Mesenchymal stem cell (in vitro differentiated cells and primary cell): Measurements from ENCODE around the gene RPS27A.

Experiments used
- DNase-seq: peaks from one replicate; pipeline ENCODE4 v3.0.0-alpha.2; 2013
- H2AFZ ChIP-seq: one replicate; pipeline ENCODE4 v1.6.1; 2013; ENCODE audit warnings: low read depth, mild to moderate bottlenecking, control low read depth, inconsistent platforms, low read length, moderate library complexity
- H2AK5ac ChIP-seq: 2 replicates; pipeline ENCODE4 v1.6.1; 2013; ENCODE audit warnings: low read length, moderate library complexity, mild to moderate bottlenecking, inconsistent platforms; ENCODE audit not compliant: severe bottlenecking
- H2BK120ac ChIP-seq: one replicate; pipeline ENCODE4 v1.6.1; 2013; ENCODE audit warnings: low read depth, mild to moderate bottlenecking, inconsistent platforms, low read length, moderate library complexity
- H2BK12ac ChIP-seq, 2 experiments: one replicate each; pipeline ENCODE4 v1.6.1; 2013; ENCODE audit warnings: inconsistent platforms in 2 of 2, low read length in 2 of 2, mild to moderate bottlenecking in 2 of 2, moderate library complexity in 2 of 2, control low read depth in 1 of 2
- H2BK15ac ChIP-seq: one replicate; pipeline ENCODE4 v1.6.1; 2013; ENCODE audit warnings: mild to moderate bottlenecking, low read depth, inconsistent platforms; ENCODE audit not compliant: poor library complexity, severe bottlenecking
- H2BK5ac ChIP-seq: 2 replicates; pipeline ENCODE4 v1.6.1; 2013; ENCODE audit warnings: low read depth, mild to moderate bottlenecking, low read length, control low read depth, inconsistent platforms; ENCODE audit not compliant: poor library complexity, severe bottlenecking
- H3K14ac ChIP-seq, 2 experiments: one replicate each; pipeline ENCODE4 v1.6.1; 2013; ENCODE audit warnings: inconsistent platforms in 2 of 2, low read length in 2 of 2, control low read depth in 1 of 2, mild to moderate bottlenecking in 1 of 2, moderate library complexity in 1 of 2
- H3K18ac ChIP-seq, 2 experiments: one replicate each; pipeline ENCODE4 v1.6.1; 2013; ENCODE audit warnings: inconsistent platforms in 2 of 2, low read length in 2 of 2, control low read depth in 1 of 2, low read depth in 1 of 2, mild to moderate bottlenecking in 1 of 2
- H3K23ac ChIP-seq, 2 experiments: one replicate each; pipeline ENCODE4 v1.6.1; 2013; ENCODE audit warnings: inconsistent platforms in 2 of 2, low read length in 2 of 2, mild to moderate bottlenecking in 2 of 2, moderate library complexity in 2 of 2, control low read depth in 1 of 2
- H3K27ac ChIP-seq: 2 replicates; pipeline ENCODE4 v1.5.1; 2013; ENCODE audit warnings: mild to moderate bottlenecking, moderate library complexity, low read length, control low read depth, inconsistent platforms; ENCODE audit not compliant: poor library complexity, severe bottlenecking
- H3K27me3 ChIP-seq, 2 experiments: 2 replicates each; pipeline versions ENCODE4 v1.6.1 to v1.7.0; 2013; ENCODE audit warnings: low read length in 2 of 2, mild to moderate bottlenecking in 2 of 2, moderate library complexity in 2 of 2, control low read depth in 1 of 2, inconsistent platforms in 1 of 2; ENCODE audit not compliant: control insufficient read depth in 1 of 2, insufficient read depth in 1 of 2
- H3K36me3 ChIP-seq, 2 experiments: 2 replicates each; pipeline versions ENCODE4 v1.6.1 to v1.7.0; 2013; ENCODE audit warnings: low read length in 2 of 2, control low read depth in 1 of 2, inconsistent platforms in 1 of 2, low read depth in 1 of 2, mild to moderate bottlenecking in 1 of 2; ENCODE audit not compliant: insufficient read depth in 2 of 2, control insufficient read depth in 1 of 2
- H3K4ac ChIP-seq, 2 experiments: one replicate each; pipeline ENCODE4 v1.6.1; 2013; ENCODE audit warnings: inconsistent platforms in 2 of 2, low read length in 2 of 2, mild to moderate bottlenecking in 2 of 2, moderate library complexity in 2 of 2, control low read depth in 1 of 2, low read depth in 1 of 2
- H3K4me1 ChIP-seq: 2 replicates; pipeline ENCODE4 v1.6.1; 2013; ENCODE audit warnings: low read depth, low read length, control low read depth; ENCODE audit not compliant: control insufficient read depth, insufficient read depth
- H3K4me2 ChIP-seq: 2 replicates; pipeline ENCODE4 v1.6.1; 2013; ENCODE audit warnings: low read length, mild to moderate bottlenecking, inconsistent platforms; ENCODE audit not compliant: poor library complexity, severe bottlenecking
- H3K4me3 ChIP-seq, 2 experiments: 2 replicates each; pipeline versions ENCODE4 v1.5.1 to v1.7.0; 2013; ENCODE audit warnings: low read length in 2 of 2, mild to moderate bottlenecking in 2 of 2, control low read depth in 1 of 2, low read depth in 1 of 2; ENCODE audit not compliant: insufficient read depth in 1 of 2
- H3K79me1 ChIP-seq: replicated peaks from 2 replicates; pipeline ENCODE4 v1.6.1; 2013; ENCODE audit warnings: mild to moderate bottlenecking, control low read depth, low read length, inconsistent platforms; ENCODE audit not compliant: poor library complexity, severe bottlenecking
- H3K9ac ChIP-seq: 2 replicates; pipeline ENCODE4 v1.7.0; 2013; ENCODE audit warnings: mild to moderate bottlenecking, low read length, moderate library complexity
- H3K9me3 ChIP-seq: 2 replicates; pipeline ENCODE4 v1.7.0; 2013; ENCODE audit warnings: mild to moderate bottlenecking, low read length; ENCODE audit not compliant: control insufficient read depth
- H4K8ac ChIP-seq: one replicate; pipeline ENCODE4 v1.6.1; 2013; ENCODE audit warnings: inconsistent platforms, mild to moderate bottlenecking, low read length, moderate library complexity
- H4K91ac ChIP-seq: one replicate; pipeline ENCODE4 v1.6.1; 2013; ENCODE audit warnings: mild to moderate bottlenecking, low read length, inconsistent platforms
- WGBS: methylation state at CpG from one replicate; pipeline ENCODE4 v1.1.7; 2013; ENCODE audit warnings: mixed read lengths; 5-methylcytosine and 5-hydroxymethylcytosine counted together

RPS27A gene

DNA sequence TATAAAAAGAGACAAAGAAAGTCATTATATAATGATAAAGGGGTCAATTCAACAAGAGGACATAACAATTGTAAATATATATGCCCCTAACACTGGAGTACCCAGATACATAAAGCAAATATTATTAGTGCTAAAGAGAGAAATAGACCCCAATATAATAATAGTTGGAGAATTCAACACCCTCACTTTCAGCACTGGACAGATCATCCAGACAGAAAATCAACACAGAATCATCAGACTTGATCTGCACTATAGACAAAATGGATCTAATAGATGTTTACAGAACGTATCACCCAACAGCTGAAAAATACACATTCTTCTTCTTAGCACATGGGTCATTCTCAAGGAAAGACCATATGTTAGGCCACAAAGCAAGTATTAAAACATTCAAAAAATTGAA, 32.1 kb upstream of the RPS27A start:
- Histone ChIP-seq H2AK5ac (no peak overlapping the region), H3K4me1 (no peaks in the 10 kb centered on the region), H2BK12ac (no peak overlapping the region), H3K4me2 (no peak overlapping the region), H4K8ac (no peak overlapping the region), H3K9ac (no peak overlapping the region), H2BK120ac (no peak overlapping the region), H3K18ac (no peak overlapping the region), H3K4me3 (no peak overlapping the region), H3K9me3 (peaks cover 10% of the 10 kb centered on the region), H3K79me1 (peaks cover 8% of the 10 kb centered on the region), H4K91ac (no peak overlapping the region), H3K23ac (no peak overlapping the region), H3K14ac (no peak overlapping the region), H2AFZ (no peak overlapping the region), H3K27ac (no peak overlapping the region), H2BK15ac (no peak overlapping the region), H3K27me3 (no peaks in the 10 kb centered on the region), H2BK5ac (no peak overlapping the region), H3K4ac (no peak overlapping the region), H3K36me3 (peaks cover 31 to 60% of the 10 kb centered on the region in 2 experiments)
- WGBS, result 73% methylated on average over 1 of the region's 1 CpG
- DNase-seq, result no peak

GRCh38 chr2:55204536-55204935, 28.0 kb upstream of the RPS27A start:
- no peaks in the 10 kb centered on the region for H3K4me1 ChIP-seq
- no peak overlapping the region for H2BK12ac ChIP-seq
- no peaks in the 10 kb centered on the region for H3K27me3 ChIP-seq
- 100% methylated on average over 1 of the region's 3 CpGs for WGBS
- H2BK120ac ChIP-seq, result no peak overlapping the region
- H2BK15ac ChIP-seq, result no peak overlapping the region
- H3K18ac ChIP-seq, result no peak overlapping the region
- H3K14ac ChIP-seq, result no peak overlapping the region
- peaks cover 10% of the 10 kb centered on the region for H3K9me3 ChIP-seq
- H3K4me3 ChIP-seq, result no peak overlapping the region
- H3K4ac ChIP-seq, result no peak overlapping the region
- no peak overlapping the region for H2AK5ac ChIP-seq
- no peak overlapping the region for H4K8ac ChIP-seq
- peaks cover 10 to 38% of the 10 kb centered on the region in 2 experiments for H3K36me3 ChIP-seq
- no peak overlapping the region for H3K27ac ChIP-seq
- H2AFZ ChIP-seq, result no peak overlapping the region
- peaks cover 5% of the 10 kb centered on the region for H3K79me1 ChIP-seq
- no peak overlapping the region for H3K23ac ChIP-seq
- no peak overlapping the region for H3K4me2 ChIP-seq
- DNase-seq, result no peak
- H3K9ac ChIP-seq, result no peak overlapping the region
- H2BK5ac ChIP-seq, result no peak overlapping the region
- H4K91ac ChIP-seq, result no peak overlapping the region

DNA sequence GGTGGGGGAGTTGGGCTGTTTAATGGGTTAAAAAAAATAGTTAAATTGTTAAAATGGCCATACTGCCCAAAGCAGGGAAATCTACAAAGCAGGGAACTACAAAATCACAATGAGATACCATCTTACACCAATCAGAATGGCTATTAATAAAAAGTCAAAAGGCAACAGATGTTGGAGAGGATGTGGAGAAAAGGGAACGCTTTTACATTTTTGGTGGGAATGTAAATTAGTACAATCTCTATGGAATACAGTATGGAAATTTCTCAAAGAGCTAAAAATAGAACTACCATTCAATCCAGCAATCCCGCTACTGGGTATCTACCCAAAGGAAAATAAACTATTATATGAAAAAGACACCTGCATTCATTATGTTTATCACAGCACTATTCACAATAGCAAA, 27.5 kb upstream of the RPS27A start:
- no peak overlapping the region for H3K18ac ChIP-seq
- H3K4me3 ChIP-seq, result no peak overlapping the region
- DNase-seq, result no peak
- no peak overlapping the region for H3K14ac ChIP-seq
- H2BK15ac ChIP-seq, result no peak overlapping the region
- H3K23ac ChIP-seq, result no peak overlapping the region
- no peak overlapping the region for H2BK5ac ChIP-seq
- H4K8ac ChIP-seq, result no peak overlapping the region
- H3K9me3 ChIP-seq, result peaks cover 8% of the 10 kb centered on the region
- no peak overlapping the region for H3K4ac ChIP-seq
- H3K27ac ChIP-seq, result no peak overlapping the region
- H3K4me2 ChIP-seq, result no peak overlapping the region
- H2AFZ ChIP-seq, result no peak overlapping the region
- no peaks in the 10 kb centered on the region for H3K27me3 ChIP-seq
- peaks cover 7 to 34% of the 10 kb centered on the region in 2 experiments for H3K36me3 ChIP-seq
- no peak overlapping the region for H2BK120ac ChIP-seq
- H3K9ac ChIP-seq, result no peak overlapping the region
- H4K91ac ChIP-seq, result no peak overlapping the region
- no peak overlapping the region for H2BK12ac ChIP-seq
- peaks cover 3% of the 10 kb centered on the region for H3K79me1 ChIP-seq
- 100% methylated on average over 1 of the region's 2 CpGs for WGBS
- H3K4me1 ChIP-seq, result no peaks in the 10 kb centered on the region
- H2AK5ac ChIP-seq, result no peak overlapping the region

- no peak overlapping the region for H3K18ac ChIP-seq
- H3K27me3 ChIP-seq, result no peaks in the 10 kb centered on the region
- no peak overlapping the region for H3K4me3 ChIP-seq
- DNase-seq, result no peak
- peaks cover 0 to 4% of the 10 kb centered on the region in 2 experiments for H3K36me3 ChIP-seq
- no peak overlapping the region for H3K4me2 ChIP-seq
- no peak overlapping the region for H2AK5ac ChIP-seq
- H4K8ac ChIP-seq, result no peak overlapping the region
- no peak overlapping the region for H2BK120ac ChIP-seq
- H4K91ac ChIP-seq, result no peak overlapping the region
- no peak overlapping the region for H2BK15ac ChIP-seq
- H3K23ac ChIP-seq, result no peak overlapping the region
- H3K79me1 ChIP-seq, result peaks cover 3% of the 10 kb centered on the region
- no peak overlapping the region for H2BK5ac ChIP-seq
- no peaks in the 10 kb centered on the region for H3K9me3 ChIP-seq
- no peak overlapping the region for H3K14ac ChIP-seq
- no peaks in the 10 kb centered on the region for H3K4me1 ChIP-seq
- no peak overlapping the region for H3K9ac ChIP-seq
- no peak overlapping the region for H2BK12ac ChIP-seq
- H3K27ac ChIP-seq, result no peak overlapping the region
- H2AFZ ChIP-seq, result no peak overlapping the region
- no peak overlapping the region for H3K4ac ChIP-seq
Measured at GRCh38 chr2:55213822-55214221, 18.7 kb upstream of the RPS27A start.
